Mucosa of rectum (tissue), 2 donors: ENCODE results near the gene SLC34A1.

Source experiments
- H3K27ac ChIP-seq, 2 donors: one replicate each; pipeline ENCODE4 v1.7.0; 2013; ENCODE audit warnings: inconsistent platforms in 2 of 2, low read depth in 2 of 2, low read length in 2 of 2
- H3K27me3 ChIP-seq, 2 donors: one replicate each; pipeline ENCODE4 v1.7.0; 2013; ENCODE audit warnings: low read length in 2 of 2; ENCODE audit not compliant: control insufficient read depth in 2 of 2, insufficient read depth in 2 of 2
- H3K36me3 ChIP-seq, 2 donors: one replicate each; pipeline ENCODE4 v1.7.0; 2013; ENCODE audit warnings: low read length in 2 of 2; ENCODE audit not compliant: control insufficient read depth in 2 of 2, insufficient read depth in 2 of 2
- H3K4me1 ChIP-seq, 2 donors: one replicate each; pipeline ENCODE4 v1.7.0; 2013; ENCODE audit warnings: low read length in 2 of 2, mild to moderate bottlenecking in 1 of 2; ENCODE audit not compliant: control insufficient read depth in 2 of 2, insufficient read depth in 2 of 2
- H3K4me3 ChIP-seq, 2 donors: one replicate each; pipeline ENCODE4 v1.7.0; 2013; ENCODE audit warnings: low read length in 2 of 2
- H3K9ac ChIP-seq, 2 donors: one replicate each; pipeline ENCODE4 v1.7.0; 2013; ENCODE audit warnings: low read length in 2 of 2, low read depth in 1 of 2, mild to moderate bottlenecking in 1 of 2
- H3K9me3 ChIP-seq, 2 donors: one replicate each; pipeline ENCODE4 v1.7.0; 2013; ENCODE audit warnings: low read length in 2 of 2; ENCODE audit not compliant: control insufficient read depth in 2 of 2
- donor health status: healthy.
- donor health status: Normal muscosa, but diverticular disease.

Gene SLC34A1

GRCh38 chr5:177361418-177362291 lies 22.6 kb upstream of the SLC34A1 start:
- Histone ChIP-seq H3K27me3 (no peaks in the 10 kb centered on the region), H3K9ac (no peak overlapping the region), H3K4me3 (peak overlapping the region in 1 of 2 donors; percentile 15), H3K9me3 (no peaks in the 10 kb centered on the region), H3K27ac (peak overlapping the region; percentile 39 to 63), H3K4me1 (peaks cover 37 to 58% of the 10 kb centered on the region in 2 donors), H3K36me3 (no peaks in the 10 kb centered on the region)

GRCh38 chr5:177362292-177362609 lies 22.0 kb upstream of the SLC34A1 start:
- no peaks in the 10 kb centered on the region for H3K36me3 ChIP-seq
- peak overlapping the region; percentile 39 to 63 for H3K27ac ChIP-seq
- H3K9me3 ChIP-seq, result no peaks in the 10 kb centered on the region
- peak overlapping the region in 1 of 2 donors; percentile 41 for H3K9ac ChIP-seq
- H3K27me3 ChIP-seq, result no peaks in the 10 kb centered on the region
- peak overlapping the region; percentile 56 to 72 for H3K4me3 ChIP-seq
- H3K4me1 ChIP-seq, result peaks cover 36 to 53% of the 10 kb centered on the region in 2 donors

GRCh38 chr5:177362610-177363507 lies 21.4 kb upstream of the SLC34A1 start:
- Histone ChIP-seq H3K9ac (peak overlapping the region; percentile 24 to 41), H3K4me1 (peaks cover 37 to 54% of the 10 kb centered on the region in 2 donors), H3K9me3 (no peaks in the 10 kb centered on the region), H3K36me3 (no peaks in the 10 kb centered on the region), H3K27ac (peak overlapping the region; percentile 39 to 63), H3K27me3 (no peaks in the 10 kb centered on the region), H3K4me3 (peak overlapping the region; percentile 56 to 72)

GRCh38 chr5:177363565-177363964 lies 20.7 kb upstream of the SLC34A1 start:
- H3K9ac ChIP-seq, result peak overlapping the region in 1 of 2 donors; percentile 39
- no peaks in the 10 kb centered on the region for H3K9me3 ChIP-seq
- peak overlapping the region; percentile 56 to 72 for H3K4me3 ChIP-seq
- H3K27me3 ChIP-seq, result no peaks in the 10 kb centered on the region
- peaks cover 30 to 47% of the 10 kb centered on the region in 2 donors for H3K4me1 ChIP-seq
- peaks cover 0 to 4% of the 10 kb centered on the region in 2 donors for H3K36me3 ChIP-seq
- H3K27ac ChIP-seq, result peak overlapping the region; percentile 39 to 63

- H3K9ac ChIP-seq, result no peak overlapping the region
- H3K27me3 ChIP-seq, result no peaks in the 10 kb centered on the region
- no peak overlapping the region for H3K27ac ChIP-seq
- no peaks in the 10 kb centered on the region for H3K9me3 ChIP-seq
- H3K4me3 ChIP-seq, result no peak overlapping the region
- H3K36me3 ChIP-seq, result peaks cover 0 to 7% of the 10 kb centered on the region in 2 donors
- peaks cover 29 to 45% of the 10 kb centered on the region in 2 donors for H3K4me1 ChIP-seq
These were observed 19.9 kb upstream of the SLC34A1 start for GRCh38 chr5:177364159-177364962.

- no peaks in the 10 kb centered on the region for H3K27me3 ChIP-seq
- peak overlapping the region in 1 of 2 donors; percentile 17 for H3K9ac ChIP-seq
- H3K36me3 ChIP-seq, result peaks cover 0 to 7% of the 10 kb centered on the region in 2 donors
- H3K4me1 ChIP-seq, result peaks cover 32 to 41% of the 10 kb centered on the region in 2 donors
- H3K9me3 ChIP-seq, result no peaks in the 10 kb centered on the region
- H3K27ac ChIP-seq, result peak overlapping the region in 1 of 2 donors; percentile 77
- H3K4me3 ChIP-seq, result peak overlapping the region in 1 of 2 donors; percentile 54
These were observed 18.2 kb upstream of the SLC34A1 start for GRCh38 chr5:177365845-177366527.

- Histone ChIP-seq H3K27ac (peak overlapping the region; percentile 76 to 77), H3K36me3 (peaks cover 0 to 7% of the 10 kb centered on the region in 2 donors), H3K4me3 (peak overlapping the region; percentile 54 to 64), H3K27me3 (no peaks in the 10 kb centered on the region), H3K4me1 (peaks cover 37 to 38% of the 10 kb centered on the region in 2 donors), H3K9ac (peak overlapping the region; percentile 17 to 73), H3K9me3 (no peaks in the 10 kb centered on the region)
These were observed 17.5 kb upstream of the SLC34A1 start for GRCh38 chr5:177366528-177367322.

GRCh38 chr5:177367323-177367848 lies 16.8 kb upstream of the SLC34A1 start:
- Histone ChIP-seq H3K4me1 (peaks cover 31 to 34% of the 10 kb centered on the region in 2 donors), H3K27ac (peak overlapping the region in 1 of 2 donors; percentile 77), H3K9me3 (no peaks in the 10 kb centered on the region), H3K9ac (no peak overlapping the region), H3K4me3 (peak overlapping the region; percentile 36 to 50), H3K27me3 (no peaks in the 10 kb centered on the region), H3K36me3 (peaks cover 0 to 11% of the 10 kb centered on the region in 2 donors)
